ENCODE measurements around the gene LILRA5. TPM values are rescaled to one million over a fixed set of nuclear protein-coding genes. Genes with fewer than 3 reads are reported as not detected.
"Not testable (repeated sequence)": the region's sequence is repeated elsewhere in the genome, so short reads cannot be mapped to it uniquely, and the experiment has no call there.

Gene LILRA5
- total RNA-seq, 1 donor from 2014 or later, result not detected

DNA sequence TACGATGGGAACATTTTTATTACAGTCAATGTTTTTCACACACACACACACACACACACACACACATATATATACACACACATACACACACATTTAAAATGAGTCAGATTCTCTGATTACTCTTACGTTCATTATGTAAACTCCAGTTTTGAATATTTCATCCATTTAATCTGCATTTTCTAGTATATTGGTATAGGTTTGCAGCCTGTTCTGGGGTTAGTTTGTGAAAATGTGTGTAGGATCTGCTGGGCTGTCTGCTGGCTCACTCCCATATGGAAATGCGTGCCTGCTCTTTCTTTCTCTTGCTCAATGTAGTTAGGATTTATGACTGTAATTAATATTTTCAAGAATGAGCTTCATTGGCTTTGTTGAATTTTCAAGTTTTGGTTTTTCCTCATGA, 39.1 kb downstream of the LILRA5 start:
- no peak for TF ChIP-seq CTCF (conservative IDR thresholded peaks at IDR 0.05; ENCODE audit: low read depth, low read length)
- H3K4me3 ChIP-seq (ENCODE audit: low read depth, low read length), result no peak overlapping the region
- DNase-seq (ENCODE audit: low read depth), result no peak

- not testable (repeated sequence) for H3K4me3 ChIP-seq (ENCODE audit: low read depth, low read length); DNase-seq (ENCODE audit: low read depth)
These were observed 40.8 kb downstream of the LILRA5 start for GRCh38 chr19:54272181-54272580.

GRCh38 chr19:54271587-54271986, 41.4 kb downstream of the LILRA5 start:
- H3K4me3 ChIP-seq (ENCODE audit: low read depth, low read length); DNase-seq (ENCODE audit: low read depth): not testable (repeated sequence)

- no peak for DNase-seq (ENCODE audit: low read depth)
- TF ChIP-seq CTCF (conservative IDR thresholded peaks at IDR 0.05; ENCODE audit: low read depth, low read length), result no peak
- no peak overlapping the region for H3K4me3 ChIP-seq (ENCODE audit: low read depth, low read length)
These were observed 41.9 kb downstream of the LILRA5 start for GRCh38 chr19:54271106-54271505.

- no peak for TF ChIP-seq CTCF (conservative IDR thresholded peaks at IDR 0.05; ENCODE audit: low read depth, low read length)
- DNase-seq (ENCODE audit: low read depth), result no peak
- H3K4me3 ChIP-seq (ENCODE audit: low read depth, low read length), result no peak overlapping the region
These were observed 44.0 kb downstream of the LILRA5 start for GRCh38 chr19:54268936-54269335.

DNA sequence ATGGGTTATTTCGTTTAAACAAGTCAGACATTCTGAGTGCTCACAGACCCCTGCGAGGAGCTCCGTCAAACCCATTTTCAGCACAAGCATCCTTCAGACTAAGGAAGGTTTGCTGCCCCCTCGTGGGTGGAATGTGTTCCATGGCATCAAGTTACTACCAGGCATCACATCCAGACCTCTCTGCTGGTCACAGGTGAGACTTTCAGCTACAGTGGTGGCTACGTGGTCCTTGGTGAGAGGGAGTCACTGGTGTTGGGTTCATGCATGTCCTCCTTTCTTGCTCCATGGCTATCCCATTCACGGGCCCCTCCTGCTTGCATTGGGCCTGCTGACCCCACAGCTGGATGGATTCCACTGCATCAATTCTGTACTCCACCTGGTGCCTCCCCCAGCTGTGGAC, 46.8 kb downstream of the LILRA5 start:
- peak; percentile 9 for DNase-seq (ENCODE audit: low read depth)
- TF ChIP-seq CTCF (conservative IDR thresholded peaks at IDR 0.05; ENCODE audit: low read depth, low read length), result peak; percentile 86
- H3K4me3 ChIP-seq (ENCODE audit: low read depth, low read length), result no peak overlapping the region

- no peak overlapping the region for H3K4me3 ChIP-seq (ENCODE audit: low read depth, low read length)
- DNase-seq (ENCODE audit: low read depth), result no peak
- TF ChIP-seq CTCF (conservative IDR thresholded peaks at IDR 0.05; ENCODE audit: low read depth, low read length), result no peak
These were observed 50.5 kb downstream of the LILRA5 start for GRCh38 chr19:54262470-54262869.

DNA sequence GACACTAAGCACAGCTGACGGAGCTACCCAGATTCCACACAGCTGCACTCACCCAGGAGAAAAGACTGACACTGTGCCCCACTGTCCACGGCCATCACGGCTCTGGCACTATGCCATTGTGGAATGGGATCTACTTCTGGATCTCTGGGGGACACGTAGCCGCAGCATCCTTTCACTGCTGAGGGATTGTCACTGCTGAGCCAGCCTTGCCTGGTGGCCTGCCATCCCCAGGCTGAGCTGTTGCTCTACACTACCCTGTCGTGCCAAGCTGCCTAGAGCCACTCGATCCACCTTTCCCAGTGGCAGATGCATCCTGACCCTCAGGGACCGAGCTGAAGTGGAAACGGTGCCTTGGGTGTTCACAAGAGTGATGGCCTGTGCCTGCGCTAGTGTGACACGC, 50.9 kb downstream of the LILRA5 start:
- TF ChIP-seq CTCF (conservative IDR thresholded peaks at IDR 0.05; ENCODE audit: low read depth, low read length), result no peak
- H3K4me3 ChIP-seq (ENCODE audit: low read depth, low read length), result no peak overlapping the region
- DNase-seq (ENCODE audit: low read depth), result no peak
